Dendritic cell treated with granulocyte-macrophage colony-stimulating factor and Interleukin-4, amounts not matched to agents 40 ng/mL and 50 ng/mL, for 4 days (primary cell): Measurements from ENCODE around the gene SPATA3.
"Not testable (repeated sequence)": the region's sequence is repeated elsewhere in the genome, so short reads cannot be mapped to it uniquely, and the experiment has no call there.

Experiments used
- H3K27ac Mint-ChIP-seq: one replicate; pipeline ENCODE4 v1.8.0; 2022; ENCODE audit warnings: mild to moderate bottlenecking, mixed read lengths
- H3K27me3 Mint-ChIP-seq: one replicate; pipeline ENCODE4 v1.8.0; 2022; ENCODE audit warnings: mild to moderate bottlenecking, mixed read lengths
- H3K36me3 Mint-ChIP-seq: one replicate; pipeline ENCODE4 v1.8.0; 2022; ENCODE audit warnings: low read depth, mixed read lengths
- H3K4me1 Mint-ChIP-seq: one replicate; pipeline ENCODE4 v1.8.0; 2022; ENCODE audit warnings: low read depth, mixed read lengths
- H3K4me3 Mint-ChIP-seq: one replicate; pipeline ENCODE4 v1.8.0; 2022; ENCODE audit warnings: mild to moderate bottlenecking, moderate library complexity, mixed read lengths
- H3K9me3 Mint-ChIP-seq: one replicate; pipeline ENCODE4 v1.8.0; 2022; ENCODE audit warnings: mixed read lengths
- intact Hi-C: fragments of 100-400 bp; cut with micrococcal nuclease; formaldehyde crosslinking; loops from one replicate; pipeline ENCODE4 v1.15.0; 2022

The SPATA3 gene

DNA sequence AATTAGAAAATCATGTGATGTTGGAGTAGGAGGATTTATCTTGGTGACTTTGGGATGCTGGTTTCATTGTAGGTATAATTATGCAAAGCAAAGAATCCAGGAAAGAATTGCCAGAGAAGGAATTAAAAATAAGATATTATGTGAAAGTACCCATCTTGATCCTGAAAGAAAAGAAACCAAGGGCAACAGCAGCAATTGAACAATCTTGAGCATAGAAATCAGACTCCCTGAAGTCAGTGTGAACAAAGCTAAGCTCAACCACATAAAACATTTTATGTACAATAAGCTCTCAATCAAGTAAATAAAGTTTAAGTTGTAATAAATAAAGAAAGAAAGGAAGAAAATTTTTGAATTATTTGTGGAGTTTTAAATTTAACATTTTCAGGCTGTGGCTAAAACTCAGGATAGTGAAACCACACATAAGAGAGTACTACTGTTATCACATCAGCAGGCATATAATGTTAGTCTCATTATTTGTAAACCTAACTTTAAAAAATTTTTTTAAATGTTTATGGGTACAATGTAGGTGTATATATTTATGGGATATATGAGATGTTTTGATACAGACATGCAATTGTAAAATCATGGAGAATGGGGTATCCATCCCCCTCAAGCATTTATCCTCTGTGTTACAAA, 38.0 kb upstream of the SPATA3 start:
- Mint-ChIP-seq H3K27ac (peak overlapping the region; percentile 75), H3K9me3 (peaks cover 4% of the 10 kb centered on the region), H3K27me3 (peaks cover 43% of the 10 kb centered on the region), H3K4me3 (peak overlapping the region; percentile 70), H3K4me1 (peaks cover 40% of the 10 kb centered on the region), H3K36me3 (peaks cover 4% of the 10 kb centered on the region)
- intact Hi-C loops, result no loop called here

DNA sequence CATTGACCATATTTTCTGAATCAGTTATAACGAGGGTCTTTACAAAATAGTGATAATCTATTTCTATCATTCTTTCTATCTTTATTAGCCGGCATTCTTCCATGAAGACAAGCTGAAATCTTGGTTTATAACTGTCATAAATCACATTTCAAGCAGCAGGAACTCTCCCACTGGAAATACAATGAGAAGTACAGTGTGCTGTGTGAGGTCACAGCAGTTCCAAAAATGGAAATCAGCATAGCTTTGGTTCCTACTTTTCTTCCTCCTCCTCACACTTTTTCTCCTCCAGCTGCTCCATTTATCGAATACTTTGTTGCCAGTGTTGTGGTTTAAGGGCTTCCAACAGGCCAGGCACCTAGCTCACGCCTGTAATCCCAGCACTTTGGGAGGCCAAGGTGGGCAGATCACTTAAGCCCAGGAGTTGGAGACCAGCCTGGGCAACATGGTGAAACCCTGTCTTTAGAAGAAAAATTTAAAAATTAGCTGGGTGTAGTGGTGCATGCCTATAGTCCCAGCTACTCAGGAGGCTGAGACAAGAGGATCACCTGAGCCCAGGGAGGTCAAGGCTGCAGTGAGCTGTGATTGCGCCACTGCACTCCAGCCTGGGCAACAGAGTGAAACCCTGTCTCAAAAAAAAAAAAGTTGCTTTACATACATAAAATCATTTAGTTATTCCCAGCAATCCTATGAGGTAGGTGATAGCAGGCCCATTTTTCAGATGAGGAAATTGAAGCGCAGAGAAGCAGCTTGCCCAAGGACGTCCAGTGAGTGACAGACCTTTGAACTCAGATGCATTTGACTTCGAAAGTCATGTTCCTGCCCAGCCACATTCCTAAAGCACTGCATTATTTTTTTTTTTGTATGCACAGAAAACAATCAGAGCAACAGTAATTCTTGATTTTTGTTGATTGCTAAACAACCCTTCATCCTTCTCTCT, 36.8 kb upstream of the SPATA3 start:
- Mint-ChIP-seq H3K4me1 (peaks cover 28% of the 10 kb centered on the region), H3K9me3 (no peaks in the 10 kb centered on the region), H3K27me3 (peaks cover 39% of the 10 kb centered on the region), H3K36me3 (no peaks in the 10 kb centered on the region), H3K4me3 (no peak overlapping the region), H3K27ac (peak overlapping the region; percentile 3)
- intact Hi-C loops, result no loop called here

DNA sequence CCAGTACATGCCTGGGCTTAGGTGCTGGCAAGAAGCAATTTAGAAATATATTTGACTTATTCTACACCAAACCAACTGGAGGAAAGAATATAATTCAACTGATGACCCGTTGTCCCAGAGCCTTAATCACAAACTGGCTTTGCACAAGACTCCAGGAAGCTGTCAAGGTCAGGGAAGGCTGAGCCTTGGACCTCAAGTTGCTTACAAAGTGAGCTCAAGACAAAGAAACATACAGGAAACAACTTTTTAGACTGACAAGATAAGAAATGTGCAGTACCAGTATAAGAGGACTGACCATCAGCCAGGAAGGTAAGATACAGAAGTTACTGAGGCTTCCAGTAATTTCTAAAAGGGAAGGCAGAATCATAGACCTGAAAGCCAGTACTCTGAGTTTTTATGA, 35.9 kb upstream of the SPATA3 start:
- Mint-ChIP-seq H3K9me3 (no peaks in the 10 kb centered on the region), H3K4me1 (peaks cover 25% of the 10 kb centered on the region), H3K27ac (peak overlapping the region; percentile 30), H3K36me3 (no peaks in the 10 kb centered on the region), H3K4me3 (no peak overlapping the region), H3K27me3 (peaks cover 39% of the 10 kb centered on the region)
- intact Hi-C loops, result no loop called here

DNA sequence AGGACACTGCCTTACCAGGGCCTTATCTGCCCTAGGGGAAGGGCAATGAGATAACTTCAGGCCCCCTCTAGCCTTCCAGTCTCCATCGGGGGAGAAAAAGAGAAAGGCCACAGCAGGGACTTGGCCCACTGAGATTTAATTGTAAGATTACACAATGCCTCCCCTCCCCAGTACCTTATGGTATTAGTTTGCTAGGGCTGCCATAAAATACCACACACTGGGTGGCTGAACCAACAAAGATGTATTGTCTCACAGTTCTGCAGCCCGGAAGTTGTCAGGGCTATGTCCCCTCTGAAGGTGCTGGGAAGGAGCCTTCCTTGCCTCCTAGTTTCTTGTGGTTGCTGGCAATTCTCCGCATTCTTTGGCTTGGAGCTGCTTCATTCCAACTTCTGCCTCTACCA, 34.8 kb upstream of the SPATA3 start:
- intact Hi-C loops, result no loop called here
- no peak overlapping the region for H3K27ac Mint-ChIP-seq
- no peaks in the 10 kb centered on the region for H3K36me3 Mint-ChIP-seq
- H3K9me3 Mint-ChIP-seq, result no peaks in the 10 kb centered on the region
- peaks cover 25% of the 10 kb centered on the region for H3K4me1 Mint-ChIP-seq
- H3K27me3 Mint-ChIP-seq, result peaks cover 32% of the 10 kb centered on the region
- no peak overlapping the region for H3K4me3 Mint-ChIP-seq

DNA sequence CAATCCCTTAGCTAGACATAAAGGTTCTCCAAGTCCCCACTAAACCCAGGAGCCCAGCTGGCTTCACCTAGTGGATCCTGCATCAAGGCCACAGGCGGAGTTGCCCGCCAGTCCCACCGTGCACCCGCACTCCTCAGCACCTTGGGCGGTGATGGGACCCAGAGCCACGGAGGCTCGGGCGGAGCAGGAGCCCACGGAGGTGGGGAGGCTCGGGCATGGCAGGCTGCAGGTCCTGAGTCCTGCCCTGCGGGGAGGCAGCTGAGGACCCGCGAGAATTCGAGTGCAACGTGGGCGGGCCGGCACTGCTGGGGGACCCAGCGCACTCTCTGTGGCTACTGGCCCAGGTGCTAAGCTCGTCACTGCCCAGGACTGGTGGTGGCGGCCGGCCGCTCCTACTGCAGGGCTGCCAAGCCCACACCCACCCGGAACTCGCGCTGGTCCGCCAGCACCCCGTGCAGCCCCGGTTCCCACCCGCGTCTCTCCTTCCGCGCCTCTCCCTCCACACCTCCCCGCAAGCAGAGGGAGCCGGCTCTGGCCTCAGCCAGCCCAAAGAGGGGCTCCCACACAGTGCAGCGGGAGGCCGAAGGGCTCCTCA, 31.7 kb upstream of the SPATA3 start:
- Mint-ChIP-seq H3K27me3 (peaks cover 14% of the 10 kb centered on the region), H3K4me3 (no peak overlapping the region), H3K27ac (no peak overlapping the region), H3K36me3 (no peaks in the 10 kb centered on the region), H3K4me1 (peaks cover 7% of the 10 kb centered on the region), H3K9me3 (no peaks in the 10 kb centered on the region)
- intact Hi-C loops, result no loop called here

DNA sequence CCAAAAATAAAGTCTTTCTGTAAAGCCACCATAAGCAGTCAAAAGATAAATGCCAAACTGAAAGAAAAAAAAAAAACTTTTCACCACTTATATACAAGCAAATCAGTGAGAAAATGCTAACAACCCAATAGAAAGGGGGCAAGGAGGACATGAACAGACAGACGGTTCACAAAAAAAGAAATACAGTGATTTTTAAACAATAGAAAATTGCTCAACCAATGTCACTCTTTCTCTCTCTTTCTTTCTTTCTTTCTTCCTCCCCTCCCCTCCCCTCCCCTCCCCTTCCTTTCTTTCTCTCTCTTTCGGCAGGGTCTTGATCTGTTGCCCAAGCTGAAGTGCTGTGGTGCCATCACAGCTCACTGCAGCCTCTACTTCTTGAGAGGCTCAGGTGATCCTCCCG, 28.8 kb upstream of the SPATA3 start:
- H3K27ac Mint-ChIP-seq, result no peak overlapping the region
- no peaks in the 10 kb centered on the region for H3K36me3 Mint-ChIP-seq
- H3K27me3 Mint-ChIP-seq, result peaks cover 2% of the 10 kb centered on the region
- no peak overlapping the region for H3K4me3 Mint-ChIP-seq
- intact Hi-C loops, result no loop called here
- H3K9me3 Mint-ChIP-seq, result no peaks in the 10 kb centered on the region
- peaks cover 15% of the 10 kb centered on the region for H3K4me1 Mint-ChIP-seq

DNA sequence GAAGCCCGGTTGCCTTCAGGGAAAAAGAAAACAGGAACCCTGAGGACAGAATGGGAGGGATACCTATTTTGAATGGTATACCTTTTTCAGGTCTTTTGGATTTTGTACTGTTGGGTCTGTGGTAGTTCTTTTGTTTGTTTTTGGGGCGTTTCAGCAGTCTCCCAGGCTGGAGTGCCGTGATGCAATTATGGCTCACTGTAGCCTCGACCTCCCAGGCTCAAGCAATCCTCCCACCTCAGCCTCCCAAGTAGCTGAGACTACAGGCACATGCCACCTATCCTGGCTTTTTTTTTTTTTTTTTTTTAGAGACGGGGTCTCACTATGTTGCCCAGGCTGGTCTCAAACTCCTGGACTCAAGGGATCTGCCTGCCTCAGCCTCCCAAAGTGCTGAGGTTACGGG, 27.6 kb upstream of the SPATA3 start:
- H3K4me3 Mint-ChIP-seq, H3K27me3 Mint-ChIP-seq, H3K27ac Mint-ChIP-seq, intact Hi-C loops, H3K9me3 Mint-ChIP-seq, H3K36me3 Mint-ChIP-seq: not testable (repeated sequence)
- H3K4me1 Mint-ChIP-seq, result peaks cover 20% of the 10 kb centered on the region

DNA sequence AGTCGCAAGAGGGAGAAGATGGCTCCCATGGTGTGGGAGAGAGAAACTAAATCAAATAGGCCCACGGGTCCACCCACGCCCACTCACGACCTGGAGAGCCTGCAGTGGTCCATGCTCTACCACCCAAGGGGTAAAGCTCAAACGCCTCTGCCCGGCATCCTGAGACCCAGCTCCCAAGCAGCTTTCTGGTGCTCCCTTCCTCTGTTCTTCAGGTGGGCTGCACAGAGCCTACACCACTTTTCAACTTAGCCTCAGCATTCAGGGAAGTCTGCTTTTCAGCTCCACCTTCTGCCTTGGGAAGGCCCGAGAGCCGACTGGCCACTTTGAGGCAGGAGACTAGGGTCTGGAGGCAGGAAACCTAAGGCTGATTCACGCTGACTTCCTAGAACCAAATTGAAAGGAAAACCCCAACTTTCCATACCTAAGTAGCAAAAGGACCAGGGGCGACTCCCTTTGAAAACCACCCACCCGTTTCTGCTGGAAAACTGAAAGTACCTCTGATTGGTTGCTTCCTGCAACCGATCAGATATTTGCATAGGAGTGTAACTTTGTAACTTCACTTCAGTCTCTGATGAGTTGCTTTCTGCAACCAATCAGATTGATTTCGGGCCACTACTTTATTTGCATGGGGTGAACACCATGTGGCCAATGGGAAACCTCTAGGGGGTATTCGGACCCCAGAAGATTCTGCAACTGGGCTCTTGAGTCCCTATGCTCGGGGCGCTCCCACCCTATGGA, 26.8 kb upstream of the SPATA3 start:
- no peak overlapping the region for H3K27ac Mint-ChIP-seq
- no peaks in the 10 kb centered on the region for H3K27me3 Mint-ChIP-seq
- no peaks in the 10 kb centered on the region for H3K36me3 Mint-ChIP-seq
- H3K9me3 Mint-ChIP-seq, result no peaks in the 10 kb centered on the region
- intact Hi-C loops, result no loop called here
- peak overlapping the region; percentile 24 for H3K4me3 Mint-ChIP-seq
- H3K4me1 Mint-ChIP-seq, result peaks cover 26% of the 10 kb centered on the region

DNA sequence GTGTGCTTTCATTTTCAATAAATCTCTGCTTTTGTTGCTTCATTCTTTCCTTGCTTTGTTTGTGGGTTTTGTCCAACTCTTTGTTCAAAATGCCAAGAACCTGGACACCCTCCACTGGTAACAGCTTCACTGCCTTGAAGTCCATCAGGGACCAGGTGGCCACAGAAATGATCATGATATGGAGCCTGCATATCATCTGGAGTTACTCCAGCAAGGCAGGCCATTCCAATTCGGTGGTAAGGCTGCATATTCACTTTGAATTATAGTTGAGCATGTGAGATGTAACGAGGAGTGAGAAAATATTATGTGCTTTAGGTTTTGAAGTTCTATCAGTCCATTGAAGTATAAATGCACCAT, 26.3 kb upstream of the SPATA3 start:
- H3K27me3 Mint-ChIP-seq, result no peaks in the 10 kb centered on the region
- intact Hi-C loops, result no loop called here
- no peaks in the 10 kb centered on the region for H3K36me3 Mint-ChIP-seq
- no peak overlapping the region for H3K4me3 Mint-ChIP-seq
- H3K27ac Mint-ChIP-seq, result no peak overlapping the region
- H3K9me3 Mint-ChIP-seq, result no peaks in the 10 kb centered on the region
- H3K4me1 Mint-ChIP-seq, result peaks cover 32% of the 10 kb centered on the region

DNA sequence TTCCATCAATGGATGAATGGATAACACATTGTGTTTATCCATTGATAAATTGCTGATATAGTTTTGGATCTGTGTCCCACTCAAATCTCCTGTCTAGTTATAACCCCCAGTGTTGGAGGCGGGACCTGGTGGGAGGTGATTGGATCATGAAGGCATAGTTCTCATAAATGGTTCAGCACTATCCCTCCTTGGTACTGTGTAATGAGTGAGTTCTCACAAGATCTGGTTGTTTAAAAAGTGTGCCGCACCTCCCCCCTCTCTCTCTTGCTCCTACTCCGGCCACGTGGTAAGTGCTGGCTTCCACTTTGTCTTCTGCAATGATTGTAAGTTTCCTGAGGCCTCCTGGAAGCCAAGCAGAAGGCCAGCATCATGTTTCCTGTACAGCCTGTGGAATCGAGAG, 23.9 kb upstream of the SPATA3 start:
- Mint-ChIP-seq H3K27me3 (peaks cover 7% of the 10 kb centered on the region), H3K27ac (no peak overlapping the region), H3K4me3 (no peak overlapping the region), H3K36me3 (no peaks in the 10 kb centered on the region), H3K9me3 (no peaks in the 10 kb centered on the region), H3K4me1 (peaks cover 40% of the 10 kb centered on the region)
- intact Hi-C loops, result no loop called here

DNA sequence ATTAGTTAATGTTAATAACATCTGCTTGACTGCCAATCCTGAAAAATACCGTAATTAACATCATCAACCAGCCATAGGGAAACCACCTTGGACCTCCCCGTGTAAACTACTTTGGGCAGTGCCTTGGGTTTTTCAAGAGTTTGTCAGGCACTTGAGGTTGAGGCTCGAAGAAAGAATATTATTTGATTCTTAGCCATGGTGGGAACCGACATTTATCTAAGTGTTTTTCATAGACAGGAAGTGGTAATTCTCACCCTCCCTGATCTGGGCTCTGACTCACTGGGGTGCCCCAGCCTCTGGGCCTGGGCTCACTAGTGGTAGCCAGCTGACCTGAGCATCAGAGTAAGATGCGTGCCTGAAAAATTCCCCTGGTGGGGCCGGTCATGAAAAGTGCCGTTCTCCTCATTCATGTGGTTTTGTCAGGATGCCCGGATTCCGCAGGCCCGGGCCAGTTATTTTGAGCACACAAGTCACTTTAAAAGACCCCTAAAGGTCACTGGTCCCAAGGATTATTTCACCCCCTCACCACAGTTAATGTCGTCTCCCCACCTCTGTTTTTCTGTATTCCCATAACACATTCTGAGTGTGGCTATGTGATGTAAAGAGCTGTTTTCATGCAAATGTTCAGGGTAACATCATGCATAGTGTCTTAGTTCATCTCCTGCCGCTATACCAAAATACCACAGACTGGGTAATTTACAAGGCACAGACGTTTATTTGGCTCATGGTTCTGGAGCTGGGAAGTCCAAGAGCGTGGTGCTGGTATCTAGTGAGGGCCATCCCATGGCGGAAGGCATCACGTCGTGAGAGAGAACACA, 21.6 kb upstream of the SPATA3 start:
- Mint-ChIP-seq H3K27ac (no peak overlapping the region), H3K4me1 (peaks cover 41% of the 10 kb centered on the region), H3K9me3 (no peaks in the 10 kb centered on the region), H3K27me3 (peaks cover 12% of the 10 kb centered on the region), H3K36me3 (no peaks in the 10 kb centered on the region), H3K4me3 (no peak overlapping the region)
- intact Hi-C loops, result no loop called here

DNA sequence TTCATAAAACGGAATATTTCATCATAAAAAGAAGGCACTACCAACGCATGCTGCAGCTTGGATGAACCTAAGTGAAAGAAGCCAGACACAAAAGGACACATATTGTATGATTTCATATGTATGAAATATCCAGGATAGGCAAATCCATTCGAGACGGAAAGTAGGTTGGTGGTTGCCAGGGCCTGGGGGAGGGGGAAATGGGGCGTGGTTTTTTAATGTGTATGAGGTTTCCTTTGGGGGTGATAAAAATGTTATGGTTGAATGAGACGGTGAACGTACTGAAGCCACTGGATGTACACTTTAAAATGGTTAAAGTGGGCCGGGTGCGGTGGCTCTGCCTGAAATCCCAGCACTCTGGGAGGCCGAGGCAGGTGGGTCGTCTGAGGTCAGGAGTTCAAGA, 20.0 kb upstream of the SPATA3 start:
- no peak overlapping the region for H3K27ac Mint-ChIP-seq
- intact Hi-C loops, result no loop called here
- peaks cover 12% of the 10 kb centered on the region for H3K27me3 Mint-ChIP-seq
- no peaks in the 10 kb centered on the region for H3K9me3 Mint-ChIP-seq
- H3K4me3 Mint-ChIP-seq, result no peak overlapping the region
- H3K4me1 Mint-ChIP-seq, result peaks cover 45% of the 10 kb centered on the region
- no peaks in the 10 kb centered on the region for H3K36me3 Mint-ChIP-seq

DNA sequence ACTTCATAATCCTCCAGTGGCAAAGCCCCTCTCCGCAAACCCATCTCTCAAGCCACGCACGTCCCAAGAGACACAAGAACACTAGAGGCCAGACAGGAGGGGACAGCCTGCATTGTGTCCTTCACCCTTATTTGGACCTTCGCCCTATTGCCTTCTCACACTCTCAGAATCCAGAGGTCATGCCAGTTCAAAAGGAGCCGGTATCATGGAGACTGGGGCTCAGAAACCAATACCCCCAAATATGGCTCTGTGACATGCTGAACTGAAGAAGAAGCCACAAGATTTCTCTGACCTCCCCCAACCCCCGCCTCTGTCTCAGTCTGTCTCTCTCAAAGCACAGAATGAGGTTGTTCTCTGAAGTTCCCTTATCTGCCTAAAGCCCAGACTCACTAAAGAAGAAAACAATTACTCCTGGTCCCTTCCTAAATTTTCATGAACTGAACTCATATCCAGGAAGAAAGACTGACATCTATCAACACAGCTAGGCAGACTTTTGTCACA, 19.2 kb upstream of the SPATA3 start:
- H3K27me3 Mint-ChIP-seq, result peaks cover 12% of the 10 kb centered on the region
- H3K4me3 Mint-ChIP-seq, result no peak overlapping the region
- H3K9me3 Mint-ChIP-seq, result no peaks in the 10 kb centered on the region
- H3K27ac Mint-ChIP-seq, result no peak overlapping the region
- H3K36me3 Mint-ChIP-seq, result no peaks in the 10 kb centered on the region
- intact Hi-C loops, result no loop called here
- peaks cover 45% of the 10 kb centered on the region for H3K4me1 Mint-ChIP-seq
